Naive B cell (primary cell): ENCODE data around the gene DCAKD. TPM values are rescaled to one million over a fixed set of nuclear protein-coding genes. Genes with fewer than 3 reads are reported as not detected.

Source experiments
- ATAC-seq, 2 donors: fragments of 150-1000 bp; cut with Tn5 transposase; 2 replicates each; pipeline ENCODE4 v1.10.0; 2021; ENCODE audit warnings: low read depth in 2 of 2, mild to moderate bottlenecking in 2 of 2, moderate library complexity in 2 of 2
- DNase-seq: peaks from one replicate; pipeline ENCODE4 v3.0.0; 2022
- H3K27ac Mint-ChIP-seq, 6 donors: one replicate each; pipeline ENCODE4 v1.8.0; 2020 to 2022; ENCODE audit warnings: mild to moderate bottlenecking in 6 of 6, mixed read lengths in 6 of 6, moderate library complexity in 5 of 6, inconsistent platforms in 2 of 6
- H3K27me3 Mint-ChIP-seq, 3 donors: one replicate each; pipeline ENCODE4 v1.8.0; 2021 to 2022; ENCODE audit warnings: mixed read lengths in 3 of 3, mild to moderate bottlenecking in 1 of 3
- H3K36me3 Mint-ChIP-seq, 2 donors: one replicate each; pipeline ENCODE4 v1.8.0; 2020 to 2022; ENCODE audit warnings: mixed read lengths in 2 of 2, inconsistent platforms in 1 of 2, mild to moderate bottlenecking in 1 of 2
- H3K4me1 Mint-ChIP-seq, 3 donors: one replicate each; pipeline ENCODE4 v1.8.0; 2020 to 2022; ENCODE audit warnings: mixed read lengths in 3 of 3, inconsistent platforms in 1 of 3, mild to moderate bottlenecking in 1 of 3, moderate library complexity in 1 of 3
- H3K4me3 Mint-ChIP-seq, 8 donors: one replicate each; pipeline ENCODE4 v1.8.0; 2020 to 2022; ENCODE audit warnings: mild to moderate bottlenecking in 8 of 8, mixed read lengths in 8 of 8, moderate library complexity in 8 of 8, inconsistent platforms in 2 of 8
- H3K9me3 Mint-ChIP-seq, 7 donors: one replicate each; pipeline ENCODE4 v1.8.0; 2020 to 2022; ENCODE audit warnings: mixed read lengths in 7 of 7, mild to moderate bottlenecking in 5 of 7, inconsistent platforms in 2 of 7, moderate library complexity in 1 of 7
- polyA plus RNA-seq, 6 donors: library from polyadenylated mRNA; unstranded; fragments of 300-500 nt; fragmentation: Illumina TruSeq; gene quantifications; one replicate each; pipeline ENCODE4 v1.2.3, GENCODE V29; 2021; ENCODE audit warnings: low read depth in 6 of 6

Gene DCAKD
- polyA plus RNA-seq, 6 donors from 2014 or later: 3.1 to 15.5 (median 11.1) TPM

DNA sequence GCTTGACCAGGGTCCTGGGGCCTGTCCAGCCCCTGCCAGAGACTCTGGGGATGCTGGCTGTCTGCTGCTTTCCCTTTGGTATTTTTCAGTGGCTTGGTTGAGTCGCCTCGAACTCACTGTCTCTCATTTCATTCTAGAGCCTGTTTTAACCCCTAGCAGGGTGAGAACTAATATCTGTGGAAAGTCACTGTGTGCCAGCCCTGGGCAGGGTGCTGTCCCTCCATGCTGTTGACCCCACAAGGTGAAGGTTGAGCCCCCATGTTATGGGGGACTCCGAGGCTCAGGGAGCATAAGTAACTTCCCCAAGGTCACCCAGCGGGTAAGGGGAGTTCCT, 33.0 kb downstream of the DCAKD start:
- no peaks in the 10 kb centered on the region for H3K9me3 Mint-ChIP-seq
- H3K4me1 Mint-ChIP-seq: peaks cover 19 to 23% (median 23%) of the 10 kb centered on the region in 3 donors
- H3K4me3 Mint-ChIP-seq: peak overlapping the region; percentile 73 to 91 (median 88)
- H3K27me3 Mint-ChIP-seq: peaks cover 41 to 58% (median 53%) of the 10 kb centered on the region in 3 donors
- DNase-seq (no peak), ATAC-seq (no peak)
- peaks cover 0 to 6% of the 10 kb centered on the region in 2 donors for H3K36me3 Mint-ChIP-seq
- H3K27ac Mint-ChIP-seq: peak overlapping the region in 2 of 6 donors; percentile 54 to 88

GRCh38 chr17:45016823-45017222, 34.6 kb downstream of the DCAKD start:
- H3K27me3 Mint-ChIP-seq: peaks cover 41 to 65% (median 53%) of the 10 kb centered on the region in 3 donors
- ATAC-seq: no peak
- H3K4me3 Mint-ChIP-seq: no peak overlapping the region
- no peak overlapping the region for H3K27ac Mint-ChIP-seq
- peaks cover 19 to 23% (median 23%) of the 10 kb centered on the region in 3 donors for H3K4me1 Mint-ChIP-seq
- H3K36me3 Mint-ChIP-seq: peaks cover 0 to 6% of the 10 kb centered on the region in 2 donors
- no peak for DNase-seq
- no peaks in the 10 kb centered on the region for H3K9me3 Mint-ChIP-seq

DNA sequence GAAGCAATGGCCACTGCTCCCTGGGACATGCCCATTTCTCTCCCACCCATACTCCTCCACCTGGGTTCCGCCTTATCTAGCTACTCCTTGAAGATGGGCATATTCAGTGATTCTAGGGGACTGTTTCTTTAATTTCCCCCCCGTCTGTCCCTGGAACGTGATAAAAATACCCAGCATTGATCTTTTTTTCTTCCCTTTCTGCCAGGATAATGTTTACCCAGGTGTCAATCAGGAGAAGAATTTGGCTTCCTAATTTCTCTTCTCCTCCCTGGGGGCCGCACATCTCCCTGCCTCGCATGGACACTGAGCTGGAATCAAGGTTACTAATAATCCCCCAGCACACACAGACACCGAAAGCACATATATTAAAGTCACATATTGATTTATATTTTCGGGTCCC, 35.2 kb downstream of the DCAKD start:
- peak overlapping the region in 1 of 8 donors; percentile 48 for H3K4me3 Mint-ChIP-seq
- H3K27ac Mint-ChIP-seq: peak overlapping the region in 1 of 6 donors; percentile 11
- no peaks in the 10 kb centered on the region for H3K9me3 Mint-ChIP-seq
- DNase-seq (no peak), ATAC-seq (no peak)
- peaks cover 0 to 6% of the 10 kb centered on the region in 2 donors for H3K36me3 Mint-ChIP-seq
- peaks cover 41 to 63% (median 49%) of the 10 kb centered on the region in 3 donors for H3K27me3 Mint-ChIP-seq
- peaks cover 16 to 20% (median 18%) of the 10 kb centered on the region in 3 donors for H3K4me1 Mint-ChIP-seq

GRCh38 chr17:45013021-45013997, 38.1 kb downstream of the DCAKD start:
- Mint-ChIP-seq H3K4me1 (peaks cover 0 to 1% (median 0%) of the 10 kb centered on the region in 3 donors), H3K9me3 (no peaks in the 10 kb centered on the region), H3K4me3 (no peak overlapping the region), H3K27ac (no peak overlapping the region), H3K27me3 (peaks cover 27 to 60% (median 34%) of the 10 kb centered on the region in 3 donors), H3K36me3 (no peaks in the 10 kb centered on the region)
- ATAC-seq (no peak), DNase-seq (no peak)

GRCh38 chr17:45011767-45012166, 39.7 kb downstream of the DCAKD start:
- Mint-ChIP-seq H3K27ac (peak overlapping the region in 1 of 6 donors; percentile 84), H3K4me1 (peaks cover 0 to 4% (median 0%) of the 10 kb centered on the region in 3 donors), H3K4me3 (no peak overlapping the region), H3K27me3 (peaks cover 23 to 65% (median 40%) of the 10 kb centered on the region in 3 donors), H3K36me3 (peaks cover 0 to 8% of the 10 kb centered on the region in 2 donors), H3K9me3 (no peaks in the 10 kb centered on the region)
- ATAC-seq: no peak
- no peak for DNase-seq

DNA sequence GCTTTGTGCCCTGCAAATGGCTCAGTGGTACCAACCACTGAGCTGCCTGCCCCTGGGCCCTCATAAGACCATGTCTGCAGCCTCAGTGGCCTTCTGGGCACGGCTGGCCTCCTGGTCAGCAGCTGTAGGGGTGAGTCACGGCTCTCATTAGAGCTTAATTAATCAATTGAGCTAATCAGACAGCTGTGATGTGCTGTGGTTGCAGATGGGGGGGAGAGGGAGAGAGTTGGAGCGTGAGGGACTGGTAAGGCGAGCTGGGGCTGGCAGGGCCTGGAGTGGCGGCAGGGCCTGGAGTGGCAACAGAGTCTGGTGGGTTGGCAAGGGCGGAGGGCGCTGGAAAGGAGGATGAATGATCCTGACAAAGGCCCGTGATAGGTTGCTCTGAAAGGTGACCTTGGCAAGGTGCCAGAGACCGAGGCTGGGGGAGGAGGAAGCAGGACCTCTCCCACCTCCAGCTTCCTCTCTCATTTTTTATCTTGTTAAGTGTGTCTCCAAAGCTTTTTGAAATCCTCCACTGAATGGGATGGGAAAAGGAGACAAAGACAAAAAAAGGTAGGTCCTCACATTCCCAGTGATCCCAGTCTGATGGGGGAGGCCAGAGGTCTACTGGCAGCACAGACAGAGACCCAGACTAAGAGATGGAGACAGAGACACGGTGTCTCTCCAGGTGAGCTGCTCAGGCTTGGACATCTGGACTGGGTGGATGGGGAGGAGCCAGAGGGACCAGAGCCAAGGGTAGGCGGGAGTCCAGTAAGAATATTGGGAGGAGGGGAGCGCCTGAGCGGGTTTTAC, 41.6 kb downstream of the DCAKD start:
- peaks cover 0 to 4% (median 0%) of the 10 kb centered on the region in 3 donors for H3K4me1 Mint-ChIP-seq
- peaks cover 0 to 8% of the 10 kb centered on the region in 2 donors for H3K36me3 Mint-ChIP-seq
- H3K9me3 Mint-ChIP-seq: no peaks in the 10 kb centered on the region
- H3K27me3 Mint-ChIP-seq: peaks cover 12 to 52% (median 30%) of the 10 kb centered on the region in 3 donors
- no peak overlapping the region for H3K4me3 Mint-ChIP-seq
- no peak for DNase-seq
- no peak for ATAC-seq
- H3K27ac Mint-ChIP-seq: no peak overlapping the region

GRCh38 chr17:45008216-45008615, 43.2 kb downstream of the DCAKD start:
- H3K27me3 Mint-ChIP-seq: peaks cover 22 to 65% (median 36%) of the 10 kb centered on the region in 3 donors

GRCh38 chr17:45006927-45007461, 44.4 kb downstream of the DCAKD start:
- peaks cover 0 to 8% of the 10 kb centered on the region in 2 donors for H3K36me3 Mint-ChIP-seq
- H3K27ac Mint-ChIP-seq: no peak overlapping the region
- ATAC-seq: no peak
- no peak overlapping the region for H3K4me3 Mint-ChIP-seq
- no peak for DNase-seq
- H3K9me3 Mint-ChIP-seq: no peaks in the 10 kb centered on the region
- peaks cover 0 to 4% (median 0%) of the 10 kb centered on the region in 3 donors for H3K4me1 Mint-ChIP-seq
- H3K27me3 Mint-ChIP-seq: peaks cover 24 to 64% (median 38%) of the 10 kb centered on the region in 3 donors

More at GRCh38 chr17:45008216-45008615, 43.2 kb downstream of the DCAKD start:
- H3K4me1 Mint-ChIP-seq: peaks cover 0 to 4% (median 0%) of the 10 kb centered on the region in 3 donors
- H3K36me3 Mint-ChIP-seq: peaks cover 0 to 8% of the 10 kb centered on the region in 2 donors
- no peak for ATAC-seq
- peak overlapping the region in 1 of 8 donors; percentile 2 for H3K4me3 Mint-ChIP-seq
- no peak overlapping the region for H3K27ac Mint-ChIP-seq
- no peaks in the 10 kb centered on the region for H3K9me3 Mint-ChIP-seq
- no peak for DNase-seq

DNA sequence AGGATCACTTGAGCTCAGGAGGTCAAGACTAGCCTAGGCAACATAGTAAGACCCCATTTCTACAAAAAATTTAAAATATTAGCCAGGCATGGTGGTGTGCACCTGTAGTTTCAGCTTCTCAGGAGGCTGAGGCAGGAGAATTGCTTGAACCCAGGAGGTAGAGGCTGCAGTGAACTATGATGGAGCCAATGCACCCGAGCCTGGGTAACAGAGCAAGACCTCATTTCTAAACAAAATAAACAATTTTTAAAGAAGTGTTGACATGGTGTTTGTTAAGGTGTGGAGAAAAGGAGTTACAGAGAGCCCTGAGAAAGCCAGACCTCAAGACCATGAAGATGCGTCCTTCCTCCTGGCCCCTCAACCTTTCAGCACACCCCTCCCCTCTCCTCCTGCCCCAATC, 45.7 kb downstream of the DCAKD start:
- peaks cover 28 to 60% (median 38%) of the 10 kb centered on the region in 3 donors for H3K27me3 Mint-ChIP-seq
- H3K27ac Mint-ChIP-seq: no peak overlapping the region
- H3K9me3 Mint-ChIP-seq: peaks cover 0 to 2% (median 0%) of the 10 kb centered on the region in 7 donors
- peaks cover 0 to 8% of the 10 kb centered on the region in 2 donors for H3K36me3 Mint-ChIP-seq
- no peak for ATAC-seq
- no peak for DNase-seq
- H3K4me3 Mint-ChIP-seq: no peak overlapping the region
- H3K4me1 Mint-ChIP-seq: peaks cover 0 to 4% (median 0%) of the 10 kb centered on the region in 3 donors

GRCh38 chr17:45004388-45004787, 47.0 kb downstream of the DCAKD start:
- Mint-ChIP-seq H3K27me3 (peaks cover 23 to 52% (median 25%) of the 10 kb centered on the region in 3 donors), H3K9me3 (peaks cover 3 to 9% (median 6%) of the 10 kb centered on the region in 7 donors), H3K4me3 (no peak overlapping the region), H3K36me3 (peaks cover 5 to 14% of the 10 kb centered on the region in 2 donors), H3K4me1 (peaks cover 0 to 4% (median 0%) of the 10 kb centered on the region in 3 donors), H3K27ac (no peak overlapping the region)
- ATAC-seq: no peak
- no peak for DNase-seq

GRCh38 chr17:45003877-45004276, 47.6 kb downstream of the DCAKD start:
- peaks cover 0 to 4% (median 0%) of the 10 kb centered on the region in 3 donors for H3K4me1 Mint-ChIP-seq
- peaks cover 22 to 49% (median 24%) of the 10 kb centered on the region in 3 donors for H3K27me3 Mint-ChIP-seq
- DNase-seq: no peak
- H3K4me3 Mint-ChIP-seq: no peak overlapping the region
- H3K9me3 Mint-ChIP-seq: peaks cover 5 to 12% (median 11%) of the 10 kb centered on the region in 7 donors
- H3K27ac Mint-ChIP-seq: no peak overlapping the region
- peaks cover 8 to 19% of the 10 kb centered on the region in 2 donors for H3K36me3 Mint-ChIP-seq
- ATAC-seq: no peak

DNA sequence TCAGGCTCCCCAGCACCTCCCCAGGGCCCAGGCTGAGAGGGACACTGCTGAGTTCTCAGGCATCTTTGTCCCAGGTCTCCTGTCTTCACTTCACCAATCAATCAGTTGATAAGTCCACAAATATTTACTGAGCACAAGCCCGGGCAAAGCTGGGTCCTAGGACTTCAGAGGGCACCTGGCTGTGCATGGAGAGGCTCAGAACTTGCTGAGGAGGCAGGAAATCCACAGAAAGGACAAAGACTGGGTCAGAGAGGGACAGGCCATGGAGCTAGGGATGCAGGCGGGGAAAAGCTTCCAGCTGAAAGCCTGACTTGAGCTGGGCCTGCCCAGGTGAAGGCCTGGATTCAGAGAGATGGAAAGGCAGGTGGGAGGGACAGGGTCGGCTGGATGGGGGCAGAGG, 50.1 kb downstream of the DCAKD start:
- H3K36me3 Mint-ChIP-seq: peaks cover 8 to 16% of the 10 kb centered on the region in 2 donors
- peaks cover 18 to 47% (median 25%) of the 10 kb centered on the region in 3 donors for H3K27me3 Mint-ChIP-seq
- H3K27ac Mint-ChIP-seq: no peak overlapping the region
- no peak overlapping the region for H3K4me3 Mint-ChIP-seq
- H3K9me3 Mint-ChIP-seq: peaks cover 7 to 18% (median 12%) of the 10 kb centered on the region in 7 donors
- no peak for DNase-seq
- no peaks in the 10 kb centered on the region for H3K4me1 Mint-ChIP-seq
- no peak for ATAC-seq

DNA sequence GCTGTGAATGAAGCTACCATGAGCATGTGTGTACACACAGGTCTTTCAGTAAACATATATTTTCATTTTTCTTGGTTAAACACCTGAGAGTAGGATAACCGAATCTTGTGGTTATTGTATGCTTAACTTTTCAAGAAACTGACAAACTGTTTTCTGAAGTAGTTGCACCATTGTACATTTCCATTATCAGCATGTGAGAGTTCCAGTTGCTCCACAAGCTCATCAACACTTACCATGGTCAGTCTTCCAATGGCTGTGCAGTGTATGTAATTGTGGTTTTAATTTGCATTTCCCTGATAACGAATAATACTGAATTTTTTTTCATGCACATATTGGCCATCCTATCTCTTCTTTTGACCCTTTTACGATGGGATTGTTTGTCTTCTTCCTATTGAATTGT, 52.0 kb downstream of the DCAKD start:
- Mint-ChIP-seq H3K4me3 (no peak overlapping the region), H3K9me3 (peaks cover 7 to 18% (median 12%) of the 10 kb centered on the region in 7 donors), H3K4me1 (no peaks in the 10 kb centered on the region), H3K36me3 (peaks cover 8 to 16% of the 10 kb centered on the region in 2 donors), H3K27ac (no peak overlapping the region), H3K27me3 (peaks cover 17 to 57% (median 39%) of the 10 kb centered on the region in 3 donors)
- ATAC-seq (no peak), DNase-seq (no peak)
